AML-193 (cell line): Measurements from ENCODE around the gene DCAF5.
"Not testable (repeated sequence)": the region's sequence is repeated elsewhere in the genome, so short reads cannot be mapped to it uniquely, and the experiment has no call there.

Source experiments
- DNase-seq, 2 experiments: peaks; one replicate each; lab custom pipeline; 2025; lab: John Stamatoyannopoulos, UW

The DCAF5 gene

DNA sequence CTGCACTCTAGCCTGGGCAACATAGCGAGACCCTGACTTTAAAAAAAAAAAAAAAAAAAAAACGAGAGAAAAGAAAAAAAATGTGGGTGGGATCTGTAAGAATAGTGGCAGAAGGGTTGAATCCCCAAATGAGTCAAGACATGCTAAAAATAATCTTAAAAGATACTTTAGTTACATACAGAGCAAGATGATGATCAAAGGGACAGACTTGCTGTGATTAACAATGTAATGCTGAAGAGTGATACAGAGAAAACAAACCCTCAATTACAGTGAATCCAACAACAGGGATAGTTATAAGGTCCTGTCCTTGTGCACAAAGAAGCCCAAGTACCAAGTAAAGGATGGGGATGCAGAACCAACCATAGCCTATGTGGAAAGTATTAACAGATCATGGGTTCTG is 80.3 kb downstream of the DCAF5 start:
- no peak for DNase-seq

DNA sequence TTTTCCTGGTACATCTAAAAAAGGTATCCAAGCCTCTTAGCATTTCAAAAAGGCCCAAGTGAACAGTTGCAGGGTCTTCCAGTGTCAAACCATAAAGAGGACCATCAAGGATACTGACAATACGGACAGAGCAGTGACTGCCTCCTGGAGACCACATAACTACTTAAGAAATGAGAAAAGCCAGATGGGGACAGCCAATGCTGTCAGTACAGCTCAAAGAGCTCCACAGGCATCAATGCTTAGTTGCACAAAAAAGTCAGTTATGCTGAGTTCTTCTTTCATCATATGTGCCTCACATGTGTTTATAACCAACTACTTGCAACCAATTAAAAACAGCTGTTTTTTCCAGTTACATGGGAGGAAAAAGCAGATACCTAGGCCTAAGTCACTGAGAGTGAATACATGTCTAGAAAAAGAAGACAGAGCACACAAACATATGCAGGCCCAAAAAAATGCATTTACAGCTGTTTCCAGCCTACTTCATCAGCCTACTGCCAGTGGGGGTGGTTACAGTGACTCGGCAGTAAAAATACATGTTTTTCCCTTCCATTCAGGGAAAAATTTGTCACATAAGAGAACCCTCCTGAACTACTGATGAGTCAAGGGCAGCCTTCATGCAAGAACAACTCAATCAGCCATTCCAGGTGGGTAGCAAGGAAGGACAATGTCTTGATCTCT is 84.0 kb downstream of the DCAF5 start:
- peak; percentile 52 to 63 for DNase-seq

DNA sequence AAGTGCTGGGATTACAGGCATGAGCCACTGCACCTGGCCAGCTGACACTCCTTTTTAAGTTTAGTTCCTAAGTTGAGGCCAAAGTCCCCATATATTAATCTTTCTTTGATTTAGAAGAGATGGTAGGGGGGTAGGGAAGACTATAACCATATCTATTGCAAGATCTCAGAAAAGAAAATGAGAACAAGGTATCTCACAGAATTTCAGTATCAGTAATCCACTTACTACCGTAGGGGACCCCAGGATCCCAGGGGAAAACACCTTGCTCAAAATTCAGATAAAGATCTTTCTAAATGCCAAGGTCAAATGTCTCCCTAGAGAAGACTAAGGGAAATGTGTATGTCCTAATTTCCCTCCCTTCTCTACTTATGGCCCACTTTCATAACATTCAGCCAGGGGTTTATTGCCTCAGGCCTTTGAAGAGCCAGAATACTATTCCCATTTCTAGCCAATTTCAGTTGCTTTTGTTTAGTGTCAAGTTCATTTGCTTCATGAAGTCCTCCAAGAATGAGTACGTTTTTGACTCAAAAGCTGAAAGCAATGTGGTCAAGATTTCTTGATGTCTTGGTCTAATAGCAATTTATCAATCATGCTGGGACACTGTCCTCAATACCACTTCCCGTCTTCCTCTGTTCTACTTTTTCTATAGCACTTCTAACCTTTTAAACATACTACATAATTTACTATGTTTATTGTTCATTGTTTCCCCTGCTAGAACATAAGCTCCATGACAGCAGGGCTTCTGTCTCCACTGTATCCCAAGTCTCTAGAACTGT is 86.3 kb downstream of the DCAF5 start:
- no peak for DNase-seq

DNA sequence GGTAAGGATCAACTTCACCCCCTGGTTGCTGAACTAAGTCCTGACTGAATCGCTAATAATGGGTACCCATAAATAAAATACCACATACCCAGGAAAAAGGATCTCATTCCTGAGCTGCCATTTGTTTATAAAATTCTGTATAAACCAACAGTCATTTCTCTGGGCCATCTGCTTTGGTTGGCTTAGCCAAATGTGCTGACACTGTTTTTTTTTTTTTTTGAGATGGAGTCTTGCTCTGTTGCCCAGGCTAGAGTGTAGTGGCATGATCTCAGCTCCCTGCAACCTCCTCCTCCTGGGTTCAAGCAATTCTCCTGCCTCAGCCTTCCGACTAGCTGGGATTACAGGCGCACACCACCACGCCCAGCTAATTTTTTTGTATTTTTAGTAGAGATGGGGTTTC is 87.0 kb downstream of the DCAF5 start:
- DNase-seq, result not testable (repeated sequence)

DNA sequence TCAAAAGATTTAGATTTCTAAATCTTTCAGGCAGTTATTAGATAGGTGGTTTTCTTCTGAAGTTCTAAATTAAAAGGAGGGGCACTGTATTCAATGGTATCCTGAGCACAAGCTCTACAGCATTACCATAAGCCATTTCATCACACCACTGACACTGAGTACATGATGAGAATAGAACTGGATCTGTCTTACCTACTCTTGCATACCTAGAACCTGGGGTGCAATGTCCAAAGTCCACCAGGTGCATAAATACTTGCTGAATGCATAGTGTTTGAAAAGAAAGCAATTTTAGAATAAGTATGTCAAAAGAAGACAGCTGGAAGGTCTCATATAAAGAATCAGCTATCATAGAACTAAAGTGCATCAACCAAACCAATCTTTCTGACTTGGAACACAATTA is 88.3 kb downstream of the DCAF5 start:
- no peak for DNase-seq

DNA sequence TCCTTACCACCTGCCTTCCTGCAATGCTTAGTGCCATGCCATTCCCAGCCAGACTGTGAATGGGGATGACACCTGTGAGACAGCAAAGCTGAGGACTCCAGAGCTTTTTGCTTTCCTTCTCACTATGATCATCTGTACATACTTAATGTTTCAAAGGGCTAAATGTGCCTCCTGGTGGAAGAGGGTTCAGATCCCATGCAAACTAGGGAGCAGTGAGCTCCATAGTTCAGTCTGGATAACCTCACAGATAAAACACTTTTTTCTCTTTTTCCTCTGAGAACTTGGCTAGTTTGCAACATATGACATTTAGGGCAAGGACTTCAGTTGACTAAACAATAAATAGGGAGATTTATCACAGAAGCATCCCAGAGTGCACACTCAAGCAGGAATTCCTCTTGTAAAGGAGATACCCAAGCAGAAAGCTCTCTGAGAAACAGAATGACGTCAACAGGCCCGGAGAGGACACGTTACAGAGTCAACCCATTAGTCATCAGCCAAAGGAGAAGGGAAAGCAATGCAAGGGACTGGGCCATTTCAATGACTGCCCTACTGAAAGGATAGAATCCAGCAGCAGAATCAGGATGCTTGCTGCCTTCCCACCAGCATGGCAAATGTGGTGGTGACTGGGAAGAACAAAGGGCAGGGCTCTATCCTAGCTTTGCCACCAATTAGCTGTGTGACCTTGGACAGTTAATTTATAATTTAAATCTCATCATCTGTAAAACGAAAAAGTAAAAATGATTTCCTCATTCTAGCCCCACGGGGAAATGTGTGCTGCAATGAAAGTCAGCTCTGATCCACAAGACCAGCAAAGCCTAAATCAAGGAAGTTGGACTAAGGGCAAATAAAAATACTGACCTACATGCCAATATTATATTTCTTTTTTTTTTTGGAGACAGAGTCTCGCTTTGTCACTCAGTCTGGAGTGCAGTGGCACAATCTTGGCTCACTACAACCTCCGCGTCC is 93.0 kb downstream of the DCAF5 start:
- DNase-seq, result no peak

DNA sequence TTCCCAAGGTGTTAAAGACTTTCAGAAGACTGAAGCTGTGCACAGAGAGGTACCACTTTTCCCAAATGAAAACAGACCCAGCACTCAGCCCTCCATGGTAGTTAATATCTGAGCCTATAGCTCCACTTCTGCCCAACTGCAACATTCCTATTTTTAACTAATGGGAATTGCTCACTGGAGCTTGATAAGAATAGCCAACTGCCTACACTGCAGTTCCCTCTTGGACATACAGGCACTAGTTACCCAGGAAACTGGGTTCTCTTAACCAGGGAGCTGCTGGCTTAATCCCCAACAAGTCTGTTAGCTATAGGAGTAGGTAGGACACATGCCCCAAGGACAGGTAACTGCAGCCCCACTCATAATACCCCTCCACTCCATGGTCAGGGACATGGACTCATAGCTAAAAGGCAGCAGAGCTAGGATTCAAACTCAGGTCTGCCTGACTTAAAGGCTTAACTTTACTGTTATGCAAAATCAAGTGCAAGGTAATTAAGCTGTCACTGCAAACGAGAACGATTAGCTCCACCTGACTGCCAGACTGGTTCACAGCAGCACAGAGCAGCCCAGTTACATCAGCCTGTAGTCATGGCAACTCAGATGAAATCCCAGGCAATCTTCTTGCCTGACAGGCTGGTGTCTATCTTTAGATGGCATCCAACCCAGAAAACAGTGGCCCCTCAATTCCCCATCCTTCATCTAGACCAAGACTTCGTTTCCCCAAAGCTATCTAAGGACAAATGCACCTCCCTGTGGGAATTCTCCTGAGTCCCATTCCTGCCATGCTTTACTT is 96.7 kb downstream of the DCAF5 start:
- no peak for DNase-seq

DNA sequence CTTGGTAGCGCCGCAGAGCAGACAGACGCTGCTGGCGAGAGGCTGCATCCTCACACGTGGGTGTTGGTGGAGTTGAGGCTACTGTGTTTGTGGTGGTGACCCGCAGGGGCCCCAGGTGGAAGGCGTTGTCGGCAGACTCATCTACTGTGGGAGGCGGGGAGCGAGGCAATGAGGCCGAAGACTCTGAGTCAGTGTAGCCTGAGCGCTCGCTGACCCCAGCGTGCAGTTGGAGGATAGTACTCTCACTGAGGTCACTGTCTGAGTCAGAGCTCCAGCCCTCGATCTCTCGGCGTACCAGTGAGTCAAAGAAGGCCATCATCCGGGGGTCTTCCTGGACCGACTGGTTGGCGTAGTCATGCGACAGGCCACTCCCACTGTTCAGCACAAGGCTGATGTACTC is 97.8 kb downstream of the DCAF5 start:
- no peak for DNase-seq

DNA sequence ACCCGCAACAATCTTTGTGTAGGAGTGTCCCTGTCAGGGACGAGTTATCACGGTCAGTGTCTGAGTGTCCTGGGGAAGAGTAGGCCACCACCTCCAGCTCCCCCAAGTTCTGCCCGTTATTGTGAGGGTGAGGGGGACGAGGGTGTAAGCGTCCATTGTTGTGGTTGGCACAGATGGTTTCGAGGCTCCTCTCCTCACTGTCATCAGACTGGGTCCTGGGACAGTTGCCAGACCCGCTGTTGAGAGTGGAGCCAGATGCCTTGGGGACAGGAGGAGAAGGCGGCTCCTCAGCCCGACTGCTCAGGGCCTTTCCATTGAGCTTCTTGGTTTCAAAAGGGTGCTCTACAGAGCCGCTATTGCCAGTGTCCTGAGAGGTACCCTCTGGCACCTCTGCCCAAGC is 98.9 kb downstream of the DCAF5 start:
- DNase-seq, result no peak

DNA sequence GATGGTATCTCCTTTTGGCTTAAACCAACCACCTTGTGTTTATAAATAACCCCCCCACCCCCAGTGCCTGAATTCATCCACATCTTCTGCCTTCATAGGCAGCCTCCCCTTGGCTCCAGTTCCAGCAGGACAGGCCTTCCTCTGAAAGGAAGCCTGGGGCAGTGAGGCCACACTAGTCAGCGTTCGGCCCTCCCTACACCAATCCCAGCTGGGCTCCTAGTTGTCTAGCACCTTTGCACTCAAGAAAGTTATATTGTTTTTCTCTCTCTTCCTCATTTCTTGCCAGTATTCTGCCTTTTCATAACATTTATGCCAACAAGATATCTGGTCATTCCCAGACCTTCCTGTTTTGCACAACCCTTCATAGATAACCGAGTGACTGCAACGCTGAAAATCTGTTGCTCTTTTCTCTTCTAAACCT is 100.7 kb downstream of the DCAF5 start:
- DNase-seq, result peak in 1 of 2 experiments; percentile 44

DNA sequence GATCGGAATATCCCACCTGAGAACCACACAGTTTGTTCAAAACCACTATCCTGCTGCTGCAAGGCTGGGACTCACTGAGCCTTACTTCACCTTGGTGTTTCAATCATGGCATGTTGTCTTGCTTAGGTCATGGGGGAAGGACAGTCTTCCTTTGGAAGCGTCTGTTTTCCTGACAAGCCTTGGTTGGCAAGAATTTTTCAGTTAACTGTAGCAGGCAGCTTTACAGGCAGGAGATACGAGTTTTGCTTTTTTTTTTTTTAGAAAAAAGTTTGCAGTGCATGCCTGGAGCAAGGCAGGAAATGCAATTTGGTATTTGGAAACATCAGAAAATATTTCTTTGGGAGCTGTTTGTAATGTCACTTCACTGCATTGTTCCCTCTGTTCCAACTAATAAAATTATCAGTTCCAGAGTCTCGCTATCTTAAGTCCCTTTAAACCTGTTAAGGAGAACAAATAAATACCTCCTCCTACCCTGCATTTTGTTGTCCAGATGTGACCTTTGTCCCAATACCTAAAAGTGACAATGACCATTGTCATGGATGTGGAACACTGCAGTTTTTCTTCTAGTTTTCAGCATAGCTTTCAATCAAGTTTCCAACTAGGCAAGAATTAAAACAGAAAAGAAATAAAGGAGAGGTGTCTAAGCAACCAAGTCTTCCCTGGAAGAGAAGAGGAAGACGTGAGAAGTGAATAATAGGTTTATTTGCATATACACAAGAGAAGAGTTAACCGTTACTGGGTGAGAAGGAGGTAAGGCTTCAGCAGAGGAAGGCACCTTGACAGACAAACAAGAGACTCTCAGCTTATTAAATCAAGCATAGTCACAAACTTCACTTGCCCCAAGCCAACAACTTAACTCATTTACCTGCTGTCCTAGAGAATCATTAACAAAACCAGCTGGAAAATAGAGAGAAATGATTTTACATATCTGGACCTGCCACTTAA is 102.4 kb downstream of the DCAF5 start:
- no peak for DNase-seq

DNA sequence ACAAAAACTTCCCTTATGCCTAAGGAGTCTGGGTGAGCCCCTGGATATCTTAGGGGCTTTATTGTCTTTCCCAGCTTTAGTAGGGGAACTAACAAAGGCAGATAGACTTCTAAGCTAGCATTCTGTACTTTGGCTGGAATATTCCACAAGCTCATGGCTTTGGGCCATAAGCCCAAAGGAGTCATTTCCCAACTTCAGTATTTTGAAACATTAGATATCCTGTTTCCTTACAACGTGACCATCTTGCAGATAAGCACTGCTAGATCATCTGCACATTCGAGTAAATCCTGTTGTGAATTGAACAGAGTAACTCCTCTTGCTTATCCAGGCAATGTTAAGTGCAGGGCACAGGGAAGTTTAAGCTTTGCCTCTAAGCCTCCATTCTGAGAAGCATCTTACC is 103.2 kb downstream of the DCAF5 start:
- DNase-seq, result peak; percentile 63 to 70

DNA sequence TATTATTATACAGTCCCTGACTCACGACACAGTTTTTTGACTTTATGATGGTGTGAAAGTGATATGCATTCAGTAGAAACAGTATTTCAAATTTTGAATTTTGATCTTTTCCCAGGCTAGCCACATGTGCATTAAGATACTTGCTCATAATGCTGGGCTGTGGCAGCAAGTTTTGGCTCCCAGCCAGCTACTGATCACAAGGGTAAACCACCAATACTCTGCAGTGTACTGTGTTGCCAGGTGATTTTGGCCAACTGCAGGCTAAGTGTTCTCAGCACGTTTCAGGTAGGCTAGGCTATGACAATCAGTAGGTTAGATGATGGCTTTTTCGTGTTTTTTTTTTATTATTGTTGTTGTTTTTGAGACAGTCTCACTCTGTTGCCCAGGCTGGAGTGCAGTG is 104.5 kb downstream of the DCAF5 start:
- no peak for DNase-seq

DNA sequence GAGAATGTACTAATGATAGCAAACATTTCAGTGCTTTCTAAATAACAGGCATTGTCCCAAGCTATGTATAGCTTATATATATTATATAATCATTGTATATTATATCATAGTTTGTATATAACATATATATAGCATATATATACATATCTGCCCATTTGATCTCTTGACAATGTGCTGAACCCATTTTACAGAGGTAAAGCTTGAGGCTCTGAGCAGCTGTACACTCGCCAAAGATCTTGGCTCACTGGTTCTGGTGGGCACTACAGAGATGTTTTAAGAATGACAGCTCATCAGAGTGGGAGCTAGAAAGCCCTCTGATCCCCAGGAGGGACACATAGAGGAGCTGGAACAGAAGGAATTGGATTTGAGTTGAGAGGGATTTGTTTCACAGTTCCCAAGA is 105.7 kb downstream of the DCAF5 start:
- DNase-seq, result no peak

DNA sequence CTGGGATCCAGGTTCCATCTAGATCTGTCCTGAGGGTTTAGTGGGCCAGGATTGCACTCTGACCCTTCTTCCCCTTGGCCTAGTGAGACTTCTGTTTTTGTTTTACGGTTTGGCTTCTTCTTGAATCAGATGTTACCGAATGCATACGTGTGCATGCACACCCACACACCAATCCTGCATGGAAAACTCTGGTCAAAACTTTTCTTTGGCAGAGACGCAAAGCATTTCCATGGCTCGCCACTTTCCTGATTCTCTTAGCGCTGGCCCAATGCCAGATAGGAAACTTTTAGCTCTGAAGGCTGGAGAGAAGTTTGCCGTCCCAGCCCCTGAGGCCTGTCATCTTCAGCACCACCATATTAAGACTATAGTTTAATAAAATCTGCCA is 106.5 kb downstream of the DCAF5 start:
- no peak for DNase-seq

DNA sequence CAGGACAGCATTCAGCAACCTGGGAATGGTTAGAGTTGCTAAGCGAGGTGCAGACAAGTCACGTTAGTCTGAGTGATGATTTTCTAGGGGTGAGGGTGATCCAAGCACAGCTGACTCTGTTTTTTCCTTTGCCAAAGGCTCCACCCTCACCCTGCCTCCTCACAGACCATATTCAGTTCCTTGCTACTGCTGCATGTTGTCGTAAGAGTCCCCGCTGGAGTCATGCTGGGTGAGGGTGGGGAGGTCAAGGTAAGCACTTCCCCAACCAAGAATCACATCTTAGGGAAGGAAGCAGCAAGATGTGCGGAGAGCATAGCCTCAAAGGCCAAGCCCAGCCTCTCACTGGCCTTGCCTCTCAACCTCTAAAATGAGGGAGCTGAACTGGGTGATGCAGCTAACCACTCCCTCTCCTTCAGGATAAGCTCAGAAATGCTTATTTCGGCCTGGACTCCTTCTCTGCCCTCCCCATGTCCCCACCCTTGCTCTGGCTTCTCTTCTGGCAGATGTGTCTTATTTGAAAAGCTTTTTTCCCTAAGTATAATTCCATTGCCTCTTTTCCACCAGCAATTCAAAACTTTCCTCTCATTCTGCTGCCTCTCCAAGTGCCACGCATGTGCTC is 107.0 kb downstream of the DCAF5 start:
- no peak for DNase-seq

DNA sequence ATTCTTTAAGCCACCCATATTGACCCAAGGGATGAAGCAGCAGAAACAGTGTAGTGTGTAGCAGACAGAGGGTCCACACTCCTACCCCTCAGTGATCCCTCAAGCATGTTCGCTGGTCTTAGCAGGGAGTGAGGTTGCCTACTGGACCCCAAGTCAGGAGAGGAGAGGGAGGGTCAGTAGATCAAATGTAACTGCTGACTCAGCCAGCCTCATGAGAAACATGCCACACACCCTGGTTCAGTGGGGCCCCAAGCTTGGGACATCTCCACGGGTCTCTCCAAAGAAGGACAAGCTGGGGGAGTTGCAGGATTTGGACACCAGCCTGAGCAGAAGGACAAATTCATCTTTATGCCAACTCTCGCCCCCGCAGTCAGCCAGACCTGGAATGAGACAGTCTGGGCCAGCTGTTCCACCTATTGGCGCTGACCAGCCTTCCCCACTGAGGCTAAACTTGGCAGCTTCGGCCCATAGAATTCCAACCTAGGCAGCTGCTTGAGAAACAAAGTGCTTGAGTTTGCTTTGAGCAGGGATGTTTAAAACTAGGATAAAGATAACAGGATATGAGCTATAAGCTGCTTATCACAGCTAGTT is 107.9 kb downstream of the DCAF5 start:
- no peak for DNase-seq

DNA sequence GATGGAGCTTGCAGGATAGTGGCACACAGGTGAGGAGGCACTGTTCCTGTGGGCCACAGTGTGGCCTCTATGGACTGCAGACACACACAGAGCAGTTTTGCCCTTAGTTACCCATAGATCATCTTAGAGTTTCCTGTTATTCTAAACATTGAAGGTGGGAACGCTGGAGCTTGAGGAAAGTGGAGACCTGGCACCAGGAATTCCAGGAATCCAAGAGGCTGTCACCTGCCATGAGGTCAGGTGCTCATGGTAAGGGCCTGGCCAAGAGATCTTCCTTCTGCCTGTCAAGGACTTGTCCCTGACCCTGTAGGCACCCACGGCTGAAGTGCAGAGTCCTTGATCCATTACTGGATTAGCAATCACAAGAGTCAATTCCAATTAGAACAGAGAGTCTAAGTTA is 108.6 kb downstream of the DCAF5 start:
- DNase-seq, result no peak

DNA sequence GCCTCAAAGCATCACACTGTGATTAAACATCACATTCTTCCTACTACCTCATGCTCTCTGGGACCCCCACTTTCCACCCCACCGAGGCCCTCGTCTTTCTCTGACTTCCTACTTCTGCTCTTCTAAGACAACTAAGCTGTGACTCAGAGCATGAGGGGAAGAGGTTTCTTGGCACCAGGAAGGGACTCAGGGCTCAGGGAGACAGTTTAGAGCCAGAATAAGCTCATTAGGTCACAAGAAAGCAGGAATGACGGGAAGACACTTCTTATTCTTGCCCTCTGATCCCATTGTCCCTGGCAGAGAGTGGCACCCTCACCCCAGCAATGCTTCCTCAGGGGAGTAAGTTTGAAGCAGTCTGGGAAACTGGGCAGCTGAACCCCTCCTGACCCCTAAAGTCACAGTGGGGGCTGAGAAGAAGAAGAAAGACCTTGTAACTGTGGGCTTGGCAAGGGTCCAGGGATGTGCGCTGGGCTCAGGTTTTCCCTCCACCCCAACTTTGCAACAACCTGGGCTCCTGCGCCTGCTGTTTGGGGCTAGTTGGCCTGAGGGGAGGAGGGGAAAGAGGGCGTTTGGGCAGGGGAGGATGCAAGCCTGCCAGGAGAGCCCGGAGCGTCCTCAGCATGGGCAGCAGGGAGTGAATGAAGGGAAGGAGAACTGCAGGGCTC is 109.2 kb downstream of the DCAF5 start:
- DNase-seq, result peak; percentile 41 to 48
